AG04450 (cell line): ENCODE results near the gene RMRP. TPM values are rescaled to one million over a fixed set of nuclear protein-coding genes. Genes with fewer than 3 reads are reported as not detected.
"Not testable (repeated sequence)": the region's sequence is repeated elsewhere in the genome, so short reads cannot be mapped to it uniquely, and the experiment has no call there.

Experiments
- CTCF ChIA-PET: fragments of 300-600, 350-600 bp; formaldehyde crosslinking; extraction: SDS; loops from one replicate; lab custom pipeline; 2022; ENCODE audit warnings: antibody characterized with exemption, inconsistent platforms; lab: Charles Lee
- POLR2A ChIA-PET: fragments of 350-600 bp; formaldehyde crosslinking; extraction: SDS; loops from one replicate; lab custom pipeline; 2021; ENCODE audit warnings: antibody characterized with exemption, inconsistent platforms; lab: Yijun Ruan, JAX
- DNase-seq: peaks from one replicate; pipeline ENCODE4 v3.0.0-alpha.2; 2011; ENCODE audit warnings: low read depth, low spot score
- H3K27ac ChIP-seq: one replicate; pipeline ENCODE4 v1.5.1; 2012; ENCODE audit warnings: low read depth, low read length, control low read depth
- H3K27me3 ChIP-seq: one replicate; pipeline ENCODE4 v1.6.0; 2012; ENCODE audit warnings: low read length; ENCODE audit not compliant: control insufficient read depth, insufficient read depth
- H3K4me3 ChIP-seq: 2 replicates; pipeline ENCODE4 v1.5.1; 2011; ENCODE audit warnings: mild to moderate bottlenecking, low read depth, low read length, control low read depth
- H3K9me3 ChIP-seq: 2 replicates; pipeline ENCODE4 v1.5.1; 2012; ENCODE audit warnings: low read length; ENCODE audit not compliant: control insufficient read depth, insufficient read depth
- polyA plus RNA-seq: library from polyadenylated mRNA; depleted of rRNA; stranded (reverse); fragments of >200 nt; gene quantifications from 2 replicates; pipeline ENCODE4 v1.2.3, GENCODE V29; 2011
- TF ChIP-seq, protein P1 (sequence below): IDR thresholded peaks from 2 replicates; pipeline ENCODE4 v1.5.1; 2011; ENCODE audit warnings: low read depth, low read length, control low read depth, inconsistent platforms

The RMRP gene
- polyA plus RNA-seq, 1 experiment, result 173 TPM

DNA sequence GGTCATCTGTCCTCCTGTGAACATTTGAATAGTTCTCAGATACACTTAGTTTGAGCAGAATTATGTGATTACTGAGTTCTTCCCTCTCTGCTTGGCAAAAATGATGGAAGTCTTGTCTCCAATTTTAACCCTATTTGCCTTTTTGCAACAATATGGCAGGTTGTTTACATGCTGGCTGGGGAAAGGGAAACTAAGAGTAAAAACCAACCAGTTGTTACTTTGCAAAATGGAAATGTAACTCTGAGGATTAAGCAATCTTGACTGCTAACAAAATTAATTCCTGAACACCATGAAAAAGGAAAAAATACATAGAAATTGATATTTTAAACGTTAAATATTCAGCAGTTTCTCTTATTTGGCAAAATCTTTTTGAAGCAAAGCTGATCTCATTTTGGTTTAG is 18.2 kb downstream of the RMRP start:
- no peaks in the 10 kb centered on the region for H3K9me3 ChIP-seq
- TF ChIP-seq, protein P1, sequence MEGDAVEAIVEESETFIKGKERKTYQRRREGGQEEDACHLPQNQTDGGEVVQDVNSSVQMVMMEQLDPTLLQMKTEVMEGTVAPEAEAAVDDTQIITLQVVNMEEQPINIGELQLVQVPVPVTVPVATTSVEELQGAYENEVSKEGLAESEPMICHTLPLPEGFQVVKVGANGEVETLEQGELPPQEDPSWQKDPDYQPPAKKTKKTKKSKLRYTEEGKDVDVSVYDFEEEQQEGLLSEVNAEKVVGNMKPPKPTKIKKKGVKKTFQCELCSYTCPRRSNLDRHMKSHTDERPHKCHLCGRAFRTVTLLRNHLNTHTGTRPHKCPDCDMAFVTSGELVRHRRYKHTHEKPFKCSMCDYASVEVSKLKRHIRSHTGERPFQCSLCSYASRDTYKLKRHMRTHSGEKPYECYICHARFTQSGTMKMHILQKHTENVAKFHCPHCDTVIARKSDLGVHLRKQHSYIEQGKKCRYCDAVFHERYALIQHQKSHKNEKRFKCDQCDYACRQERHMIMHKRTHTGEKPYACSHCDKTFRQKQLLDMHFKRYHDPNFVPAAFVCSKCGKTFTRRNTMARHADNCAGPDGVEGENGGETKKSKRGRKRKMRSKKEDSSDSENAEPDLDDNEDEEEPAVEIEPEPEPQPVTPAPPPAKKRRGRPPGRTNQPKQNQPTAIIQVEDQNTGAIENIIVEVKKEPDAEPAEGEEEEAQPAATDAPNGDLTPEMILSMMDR, result no peak
- H3K27me3 ChIP-seq, result no peaks in the 10 kb centered on the region
- no peak overlapping the region for H3K27ac ChIP-seq
- no peak overlapping the region for H3K4me3 ChIP-seq
- DNase-seq, result no peak
- ChIA-PET POLR2A (interaction anchor here (0.7 kb wide), 1 partner anchor 806 kb away, joined by 3 read pairs; no protein-coding TSS in a partner anchor), CTCF (interaction anchor here (1.0 to 1.1 kb wide), 2 partner anchors 18 to 36 kb away, joined by 3 read pairs; partner anchors contain the start of genes CCDC107 and RMRP)

DNA sequence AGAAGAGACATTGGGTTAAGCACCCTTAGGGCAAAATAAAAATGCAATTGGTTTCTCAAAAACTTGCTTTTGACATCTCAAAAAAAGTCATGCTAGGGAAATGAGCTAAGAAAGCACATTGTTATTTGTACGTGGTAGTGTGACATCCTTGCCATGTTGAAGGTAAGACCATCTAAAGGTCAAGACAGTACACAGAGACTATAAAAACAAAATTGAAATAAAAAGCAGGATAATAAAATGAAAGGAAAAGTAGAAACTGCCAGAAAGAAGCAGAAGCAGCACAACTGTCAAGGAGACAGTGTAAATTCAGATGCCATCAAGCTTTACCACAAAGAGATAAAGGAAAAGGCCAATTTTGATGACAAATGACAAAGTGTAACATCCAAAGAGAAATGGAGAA is 18.6 kb downstream of the RMRP start:
- H3K27me3 ChIP-seq, H3K4me3 ChIP-seq, DNase-seq, H3K27ac ChIP-seq, H3K9me3 ChIP-seq: not testable (repeated sequence)
- ChIA-PET CTCF (interaction anchor here (1.0 to 1.1 kb wide), 2 partner anchors 19 to 36 kb away, joined by 3 read pairs; partner anchors contain the start of genes CCDC107 and RMRP), POLR2A (interaction anchor here (0.7 kb wide), 1 partner anchor 806 kb away, joined by 3 read pairs; no protein-coding TSS in a partner anchor)

DNA sequence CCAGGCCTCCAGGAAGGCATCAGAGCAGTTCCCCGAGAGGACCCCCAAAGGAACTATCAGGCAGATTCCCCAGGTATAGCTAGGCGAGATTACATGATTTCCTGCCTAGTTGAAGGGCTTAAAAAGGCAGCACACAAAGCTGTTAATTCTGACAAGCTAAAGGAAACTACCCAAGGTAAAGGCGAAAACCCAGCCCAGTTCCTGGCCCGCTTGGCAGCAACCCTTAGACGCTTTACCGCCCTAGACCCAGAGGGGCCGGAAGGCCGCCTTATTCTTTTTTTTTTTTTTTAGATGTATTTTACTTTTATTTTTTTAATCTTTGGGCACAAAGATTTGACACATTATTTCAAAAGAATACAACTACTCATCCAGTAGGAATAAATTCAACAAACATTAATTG is 19.1 kb downstream of the RMRP start:
- CTCF ChIA-PET, result interaction anchor here (1.0 kb wide), 1 partner anchor 35 kb away, joined by 3 read pairs; no protein-coding TSS in a partner anchor
- POLR2A ChIA-PET, result interaction anchor here (0.7 kb wide), 1 partner anchor 807 kb away, joined by 3 read pairs; no protein-coding TSS in a partner anchor

DNA sequence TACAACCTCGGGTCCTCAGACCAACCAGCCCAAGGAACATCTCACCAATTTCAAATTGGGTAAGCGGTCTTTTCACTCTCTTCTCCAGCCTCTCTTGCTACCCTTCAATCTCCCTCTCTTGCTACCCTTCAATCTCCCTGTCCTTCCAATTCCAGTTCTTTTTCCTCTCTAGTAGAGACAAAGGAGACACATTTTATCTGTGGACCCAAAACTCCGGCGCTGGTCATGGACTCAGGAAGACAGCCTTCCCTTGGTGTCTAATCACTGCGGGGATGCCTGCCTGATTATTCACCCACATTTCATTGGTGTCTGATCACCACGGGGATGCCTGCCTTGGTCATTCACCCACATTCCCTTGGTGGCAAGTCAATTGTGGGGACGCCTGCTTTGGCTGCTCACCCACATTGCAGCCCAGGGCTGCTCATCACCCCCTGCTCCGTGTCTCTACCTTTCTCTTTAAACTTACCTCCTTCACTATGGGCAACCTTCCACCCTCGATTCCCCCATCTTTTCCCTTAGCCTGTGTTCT is 20.3 kb downstream of the RMRP start:
- H3K4me3 ChIP-seq, H3K27ac ChIP-seq, H3K27me3 ChIP-seq, POLR2A ChIA-PET, H3K9me3 ChIP-seq, CTCF ChIA-PET, DNase-seq: not testable (repeated sequence)

More for the DNA sequence above, 19.1 kb downstream of the RMRP start:
- H3K9me3 ChIP-seq, DNase-seq, H3K4me3 ChIP-seq, H3K27me3 ChIP-seq, H3K27ac ChIP-seq: not testable (repeated sequence)

DNA sequence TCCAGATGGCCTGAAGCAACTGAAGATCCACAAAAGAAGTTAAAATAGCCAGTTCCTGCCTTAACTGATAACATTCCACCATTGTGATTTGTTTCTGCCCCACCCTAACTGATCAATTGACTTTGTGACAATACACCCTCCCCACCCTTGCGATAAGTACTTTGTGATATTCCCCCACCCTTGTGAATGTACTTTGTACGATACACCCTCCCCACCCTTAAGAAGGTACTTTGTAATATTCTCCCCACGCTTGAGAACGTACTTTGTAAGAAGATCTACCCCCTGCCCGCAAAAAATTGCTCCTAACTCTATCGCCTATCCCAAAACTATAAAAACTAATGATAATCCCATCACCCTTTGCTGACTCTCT is 21.0 kb downstream of the RMRP start:
- H3K27ac ChIP-seq, H3K27me3 ChIP-seq, CTCF ChIA-PET, H3K4me3 ChIP-seq, DNase-seq, POLR2A ChIA-PET, H3K9me3 ChIP-seq: not testable (repeated sequence)

DNA sequence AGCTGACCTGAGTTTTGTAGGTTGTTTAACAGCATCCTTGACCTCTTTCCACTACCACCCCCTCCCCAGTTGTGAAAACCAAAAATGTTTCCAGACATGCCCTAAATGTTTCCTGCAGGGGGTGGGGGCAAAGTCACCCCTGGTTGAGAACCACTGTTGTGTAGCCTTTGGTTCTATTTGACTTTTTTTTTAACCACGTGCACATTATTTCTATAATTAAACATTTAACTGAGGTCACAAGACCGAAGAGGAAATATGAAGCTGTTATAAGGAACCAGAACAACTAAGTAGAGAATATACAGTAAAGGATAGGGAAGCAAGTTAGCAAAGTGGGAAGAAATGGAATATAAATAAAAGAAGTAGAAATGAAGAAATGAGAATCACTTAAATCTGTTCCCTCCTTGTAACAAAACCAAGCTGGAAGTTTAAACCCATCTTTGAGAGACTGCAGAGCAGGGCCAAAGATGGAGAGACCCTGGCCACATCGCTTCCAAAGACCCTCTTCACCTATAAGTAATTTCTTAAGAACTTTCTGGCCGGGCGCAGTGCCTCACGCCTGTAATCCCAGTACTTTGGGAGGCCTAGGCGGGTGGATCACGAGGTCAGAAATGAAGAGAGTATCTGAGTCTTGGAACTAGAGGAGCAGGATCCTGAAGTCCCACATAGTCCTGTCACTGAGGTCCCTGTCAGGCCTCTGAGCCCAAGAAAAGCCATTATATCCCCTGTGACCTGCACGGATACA is 21.5 kb downstream of the RMRP start:
- ChIA-PET POLR2A (no interaction called here), CTCF (interaction anchor here (1.2 kb wide), 1 partner anchor 11 kb away, joined by 3 read pairs; no protein-coding TSS in a partner anchor)
- H3K27me3 ChIP-seq, result no peaks in the 10 kb centered on the region
- no peak overlapping the region for H3K27ac ChIP-seq
- TF ChIP-seq, protein P1, result no peak
- H3K4me3 ChIP-seq, result no peak overlapping the region
- no peak for DNase-seq
- no peaks in the 10 kb centered on the region for H3K9me3 ChIP-seq
